ENCODE measurements around the gene PTPRZ1.

The PTPRZ1 gene

GRCh38 chr7:122055073-122055472, 182.1 kb downstream of the PTPRZ1 start:
- DNase-seq (ENCODE audit: low read depth, low spot score): no peak

DNA sequence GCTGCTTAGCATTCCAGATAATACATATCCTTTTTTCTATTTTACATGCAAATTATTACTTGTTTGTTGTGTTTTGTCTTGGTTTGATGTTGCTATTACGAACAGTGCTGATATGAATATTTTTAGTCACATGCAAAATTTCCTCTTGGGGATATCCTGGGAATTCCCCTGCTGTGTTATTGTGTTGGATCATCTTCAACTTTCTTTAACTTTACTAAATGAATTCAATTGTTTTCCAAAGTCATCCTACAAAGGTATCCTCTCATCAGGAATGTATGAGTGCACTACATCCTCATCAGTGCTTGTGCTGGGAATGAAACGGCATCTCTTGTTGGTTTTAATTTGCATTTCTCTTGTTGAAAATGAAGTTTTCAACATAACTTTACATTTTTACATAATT, 184.0 kb downstream of the PTPRZ1 start:
- no peak for DNase-seq (ENCODE audit: low read depth, low spot score)

- no peak for DNase-seq (ENCODE audit: low read depth, low spot score)
Observed at GRCh38 chr7:122059542-122059941, 186.6 kb downstream of the PTPRZ1 start.

- no peak for DNase-seq (ENCODE audit: low read depth, low spot score)
Observed at GRCh38 chr7:122063146-122063545, 190.2 kb downstream of the PTPRZ1 start.

DNA sequence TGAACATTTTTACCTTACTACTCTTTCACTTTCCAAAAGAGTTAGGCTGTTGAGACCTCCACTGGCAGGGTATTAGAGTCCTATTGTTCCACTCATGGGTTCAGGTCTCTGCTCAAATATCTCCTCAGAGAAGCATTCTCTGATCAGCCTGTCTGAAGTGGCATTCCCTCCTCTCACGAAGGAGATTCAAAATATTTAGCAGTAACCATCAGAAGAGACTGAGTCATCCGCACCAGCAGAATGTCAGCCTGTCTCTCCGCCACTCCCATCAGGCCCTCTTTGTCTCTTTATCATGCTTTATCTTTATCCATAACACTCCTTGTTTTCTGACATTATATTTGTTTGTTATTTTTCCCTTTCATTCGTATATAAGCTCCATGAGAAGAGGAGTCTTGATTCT, 192.0 kb downstream of the PTPRZ1 start:
- DNase-seq (ENCODE audit: low read depth, low spot score): no peak

DNA sequence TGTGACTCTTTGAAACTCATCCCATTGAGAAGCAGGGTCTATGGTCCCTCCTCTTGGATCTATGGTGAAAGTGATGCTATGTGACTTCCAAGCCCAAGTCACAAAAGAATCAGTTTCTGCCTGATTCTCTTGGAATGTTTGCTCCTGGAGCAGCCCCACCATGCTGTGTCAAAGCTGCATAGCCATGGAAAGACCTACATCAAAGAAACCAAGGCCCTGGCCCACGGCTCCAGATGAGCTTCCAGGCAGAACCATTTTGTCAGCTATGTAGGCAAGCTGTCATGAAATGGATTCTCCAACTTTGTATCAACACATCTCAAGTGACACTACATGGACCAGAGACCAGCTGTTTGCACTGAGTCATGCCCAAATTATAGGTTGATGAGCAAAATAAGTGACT, 194.1 kb downstream of the PTPRZ1 start:
- no peak for DNase-seq (ENCODE audit: low read depth, low spot score)

- no peak for DNase-seq (ENCODE audit: low read depth, low spot score)
Observed at GRCh38 chr7:122068046-122068445, 195.1 kb downstream of the PTPRZ1 start.

GRCh38 chr7:122068999-122069398, 196.0 kb downstream of the PTPRZ1 start:
- DNase-seq (ENCODE audit: low read depth, low spot score): no peak

- no peak for DNase-seq (ENCODE audit: low read depth, low spot score)
Observed at GRCh38 chr7:122070062-122070461, 197.1 kb downstream of the PTPRZ1 start.

DNA sequence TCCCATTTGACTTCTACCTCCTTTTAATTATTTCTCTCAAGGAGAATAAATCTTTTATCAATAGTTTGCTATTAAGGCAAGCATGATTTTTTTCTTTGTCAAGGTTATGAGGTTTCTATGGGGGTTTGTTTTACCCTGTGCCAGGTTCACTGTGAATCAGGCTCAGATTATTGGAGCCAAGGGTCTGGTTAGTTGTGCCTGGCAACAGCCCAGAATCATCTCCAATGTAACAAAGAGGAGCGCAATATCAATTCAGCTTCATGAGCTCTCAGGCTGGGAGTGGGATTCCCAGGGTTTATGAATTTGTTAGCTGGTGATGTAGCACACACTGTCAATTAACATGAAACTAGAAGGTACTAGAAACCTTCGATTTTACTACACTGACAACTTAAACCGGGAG, 197.9 kb downstream of the PTPRZ1 start:
- DNase-seq (ENCODE audit: low read depth, low spot score): no peak

- DNase-seq (ENCODE audit: low read depth, low spot score): no peak
Observed at GRCh38 chr7:122072272-122072671, 199.3 kb downstream of the PTPRZ1 start.

DNA sequence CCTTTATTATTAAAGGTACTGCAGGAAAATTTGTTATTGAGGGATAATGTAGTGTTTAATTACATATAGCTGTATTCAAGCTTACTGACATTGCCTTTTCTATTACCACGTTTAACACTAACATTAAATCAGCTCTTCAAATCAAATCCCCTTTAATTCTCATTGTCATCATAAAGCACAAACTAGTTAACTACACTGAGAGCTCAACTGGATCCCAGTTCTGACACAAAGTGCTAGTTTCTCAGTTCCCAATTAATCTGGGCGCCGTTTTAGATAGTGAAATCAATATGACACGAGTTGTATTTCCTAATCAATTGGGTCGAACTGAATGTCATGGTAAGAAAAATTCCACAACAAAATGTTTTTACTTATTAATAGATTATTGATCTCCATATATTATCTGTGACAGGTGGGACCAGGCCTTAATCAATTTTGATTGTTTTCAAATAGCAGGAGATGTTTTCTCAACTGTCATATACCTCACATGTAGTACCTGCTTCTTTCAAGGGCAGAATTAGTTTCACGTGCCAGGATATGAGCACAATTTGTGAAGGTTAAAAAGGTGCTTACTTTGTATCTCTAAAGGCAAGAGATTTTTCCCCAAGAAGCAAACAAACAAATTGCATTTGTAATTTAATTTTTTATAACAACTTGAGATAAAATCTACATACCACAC, 200.1 kb downstream of the PTPRZ1 start:
- DNase-seq (ENCODE audit: low read depth, low spot score): no peak

- DNase-seq (ENCODE audit: low read depth, low spot score): no peak
Observed at GRCh38 chr7:122073635-122074034, 200.7 kb downstream of the PTPRZ1 start.

- no peak for DNase-seq (ENCODE audit: low read depth, low spot score)
Observed at GRCh38 chr7:122082160-122082559, 209.2 kb downstream of the PTPRZ1 start.

DNA sequence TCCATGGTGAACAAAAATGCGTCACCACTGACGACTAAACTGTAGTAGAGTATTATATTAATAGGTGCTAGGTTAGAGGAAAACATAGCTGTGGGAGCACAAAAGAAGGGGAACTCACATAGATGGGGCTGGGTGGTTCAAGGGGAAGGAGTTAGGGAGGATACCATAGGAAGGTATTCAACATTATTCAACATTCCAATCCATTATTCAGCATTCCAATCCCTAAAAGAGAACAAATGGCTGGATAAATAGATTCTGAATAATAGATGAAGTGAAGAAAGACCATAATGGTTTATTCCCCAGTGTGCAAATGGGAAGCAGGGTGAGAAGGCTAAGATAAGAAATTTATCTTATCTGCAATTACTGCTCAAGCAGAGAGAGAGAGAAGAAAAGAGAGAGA, 209.7 kb downstream of the PTPRZ1 start:
- no peak for DNase-seq (ENCODE audit: low read depth, low spot score)

DNA sequence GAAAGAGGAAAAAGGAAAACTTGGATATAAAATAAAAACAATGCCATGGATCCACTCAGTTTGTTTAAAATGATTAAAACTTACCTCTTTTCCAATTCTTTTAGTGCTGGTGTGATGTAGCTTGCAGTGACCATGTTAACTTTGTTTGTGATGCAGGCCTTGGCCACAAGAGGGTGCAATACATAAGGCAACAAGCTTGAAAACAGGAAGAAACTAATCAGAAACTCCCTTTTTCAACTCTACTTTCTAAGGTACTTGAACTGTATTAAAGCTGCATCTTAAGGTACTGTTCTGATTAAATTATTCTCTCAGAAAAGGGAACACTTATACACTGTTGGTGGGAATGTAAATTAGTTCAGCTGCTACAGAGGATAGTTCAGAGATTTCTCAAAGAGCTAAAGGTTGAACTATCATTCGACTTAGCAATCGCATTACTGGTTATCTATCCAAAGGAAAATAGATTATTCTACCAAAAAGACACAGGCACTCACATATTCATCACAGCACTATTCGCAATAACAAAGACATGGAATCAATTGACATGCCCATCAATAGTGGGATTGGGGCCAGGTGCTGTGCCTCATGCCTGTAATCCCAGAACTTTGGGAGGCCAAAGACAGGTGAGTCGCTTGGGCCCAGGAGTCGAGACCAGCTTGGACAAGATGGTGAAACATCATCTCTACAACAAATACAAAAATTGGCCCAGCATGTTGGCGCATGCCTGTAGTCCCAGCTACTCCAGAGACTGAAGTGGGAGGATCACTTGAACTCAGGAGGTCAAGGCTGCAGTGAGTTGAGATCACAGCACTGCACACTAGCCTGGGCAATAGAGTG, 220.2 kb downstream of the PTPRZ1 start:
- peak; percentile 11 for DNase-seq (ENCODE audit: low read depth, low spot score)

DNA sequence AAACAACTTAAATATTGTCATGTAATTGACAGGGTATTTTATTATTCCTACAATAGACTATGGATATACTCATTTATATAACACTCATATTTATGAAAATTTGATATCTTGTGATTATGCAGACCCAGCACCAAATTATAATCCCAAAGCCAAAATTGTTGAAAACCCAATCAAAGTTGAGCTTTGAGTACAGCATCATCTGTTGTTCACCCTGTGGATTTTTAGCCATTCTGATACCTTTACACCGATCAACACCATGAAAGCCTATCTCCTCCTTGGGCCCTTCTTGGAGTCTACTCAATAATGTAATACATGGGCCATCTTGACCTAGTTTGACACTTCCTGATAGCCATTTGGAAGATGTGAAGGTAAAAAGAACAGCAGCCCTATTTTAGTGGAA, 221.6 kb downstream of the PTPRZ1 start:
- no peak for DNase-seq (ENCODE audit: low read depth, low spot score)

DNA sequence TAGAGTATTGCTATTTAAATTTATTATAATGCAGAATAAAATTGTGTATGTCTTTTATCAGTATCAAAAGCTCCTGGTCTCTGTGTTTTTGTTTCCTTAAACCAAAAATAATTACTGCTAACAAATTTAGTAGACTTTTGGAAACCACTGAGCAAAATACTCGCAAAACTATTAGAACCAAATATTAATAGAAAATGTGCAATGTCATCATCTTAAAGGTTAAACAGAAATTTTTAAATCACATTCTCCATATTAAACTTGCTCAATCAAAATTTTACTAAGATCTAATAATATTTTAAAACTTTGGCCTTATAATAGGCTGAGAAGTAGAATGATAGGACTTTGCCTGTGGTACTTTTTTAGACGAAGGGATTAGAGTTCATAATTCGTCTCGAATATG, 222.7 kb downstream of the PTPRZ1 start:
- no peak for DNase-seq (ENCODE audit: low read depth, low spot score)

GRCh38 chr7:122100021-122100420, 227.1 kb downstream of the PTPRZ1 start:
- DNase-seq (ENCODE audit: low read depth, low spot score): no peak

DNA sequence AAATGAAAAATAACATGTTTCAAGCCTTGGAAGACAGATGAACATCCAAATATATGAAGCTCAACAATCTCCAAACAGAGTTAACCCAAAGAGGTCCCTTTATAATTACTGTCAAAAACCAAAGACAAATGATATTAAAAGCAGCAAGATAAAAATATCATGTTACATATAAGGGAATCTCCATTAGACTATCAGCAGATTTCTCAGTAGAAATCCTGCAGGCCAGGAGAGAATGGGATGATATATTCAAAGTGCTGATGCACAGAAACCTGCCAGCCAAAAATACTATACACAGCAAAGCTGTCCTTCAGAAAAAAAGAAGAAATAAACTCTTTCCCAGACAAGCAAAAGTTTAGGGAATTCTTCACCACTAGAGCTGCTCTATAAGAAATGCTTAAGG, 230.1 kb downstream of the PTPRZ1 start:
- DNase-seq (ENCODE audit: low read depth, low spot score): no peak
